Measurements from ENCODE around the gene LACC1.
A peak's percentile ranks its signal among the peaks of the same experiment; 100 is the strongest.

LACC1 gene

GRCh38 chr13:43883631-43884030 lies 3.9 kb downstream of the LACC1 start:
- no peak overlapping the region for H3K27ac ChIP-seq
- no peak for TF ChIP-seq ZFX (IDR thresholded peaks at IDR 0.05; ENCODE audit: borderline replicate concordance)
- no peak for TF ChIP-seq CTCF (IDR thresholded peaks at IDR 0.05)

- TF ChIP-seq ZFX (IDR thresholded peaks at IDR 0.05; ENCODE audit: borderline replicate concordance) = no peak
- TF ChIP-seq CTCF (IDR thresholded peaks at IDR 0.05) = no peak
- no peak overlapping the region for H3K27ac ChIP-seq
Measured at GRCh38 chr13:43884222-43884621, 4.5 kb downstream of the LACC1 start.

GRCh38 chr13:43894438-43894837 lies 14.7 kb downstream of the LACC1 start:
- TF ChIP-seq ZFX (IDR thresholded peaks at IDR 0.05; ENCODE audit: borderline replicate concordance) (no peak), CTCF (IDR thresholded peaks at IDR 0.05) (peak; percentile 50)
- no peak overlapping the region for H3K27ac ChIP-seq

GRCh38 chr13:43895940-43896339 lies 16.2 kb downstream of the LACC1 start:
- H3K27ac ChIP-seq = no peak overlapping the region
- TF ChIP-seq ZFX (IDR thresholded peaks at IDR 0.05; ENCODE audit: borderline replicate concordance) (no peak), CTCF (IDR thresholded peaks at IDR 0.05) (no peak)

GRCh38 chr13:43905435-43906031 lies 25.8 kb downstream of the LACC1 start:
- H3K27ac ChIP-seq = no peak overlapping the region
- TF ChIP-seq CTCF (IDR thresholded peaks at IDR 0.05) (peak; percentile 76), ZFX (IDR thresholded peaks at IDR 0.05; ENCODE audit: borderline replicate concordance) (no peak)

- no peak overlapping the region for H3K27ac ChIP-seq
- TF ChIP-seq ZFX (IDR thresholded peaks at IDR 0.05; ENCODE audit: borderline replicate concordance) = no peak
- peak; percentile 73 for TF ChIP-seq CTCF (IDR thresholded peaks at IDR 0.05)
Measured at GRCh38 chr13:43908156-43909126, 28.7 kb downstream of the LACC1 start.

- TF ChIP-seq ZFX (IDR thresholded peaks at IDR 0.05; ENCODE audit: borderline replicate concordance) (no peak), CTCF (IDR thresholded peaks at IDR 0.05) (no peak)
Measured at GRCh38 chr13:43910856-43911255, 31.2 kb downstream of the LACC1 start.

More at GRCh38 chr13:43910856-43911255, 31.2 kb downstream of the LACC1 start:
- no peak overlapping the region for H3K27ac ChIP-seq
